ENCODE data around the gene FAM234A. TPM values are rescaled to one million over a fixed set of nuclear protein-coding genes. Genes with fewer than 3 reads are reported as not detected.

FAM234A gene
- total and polyA plus RNA-seq, 4 donors: 24.1 to 39.7 (median 27.8) TPM

DNA sequence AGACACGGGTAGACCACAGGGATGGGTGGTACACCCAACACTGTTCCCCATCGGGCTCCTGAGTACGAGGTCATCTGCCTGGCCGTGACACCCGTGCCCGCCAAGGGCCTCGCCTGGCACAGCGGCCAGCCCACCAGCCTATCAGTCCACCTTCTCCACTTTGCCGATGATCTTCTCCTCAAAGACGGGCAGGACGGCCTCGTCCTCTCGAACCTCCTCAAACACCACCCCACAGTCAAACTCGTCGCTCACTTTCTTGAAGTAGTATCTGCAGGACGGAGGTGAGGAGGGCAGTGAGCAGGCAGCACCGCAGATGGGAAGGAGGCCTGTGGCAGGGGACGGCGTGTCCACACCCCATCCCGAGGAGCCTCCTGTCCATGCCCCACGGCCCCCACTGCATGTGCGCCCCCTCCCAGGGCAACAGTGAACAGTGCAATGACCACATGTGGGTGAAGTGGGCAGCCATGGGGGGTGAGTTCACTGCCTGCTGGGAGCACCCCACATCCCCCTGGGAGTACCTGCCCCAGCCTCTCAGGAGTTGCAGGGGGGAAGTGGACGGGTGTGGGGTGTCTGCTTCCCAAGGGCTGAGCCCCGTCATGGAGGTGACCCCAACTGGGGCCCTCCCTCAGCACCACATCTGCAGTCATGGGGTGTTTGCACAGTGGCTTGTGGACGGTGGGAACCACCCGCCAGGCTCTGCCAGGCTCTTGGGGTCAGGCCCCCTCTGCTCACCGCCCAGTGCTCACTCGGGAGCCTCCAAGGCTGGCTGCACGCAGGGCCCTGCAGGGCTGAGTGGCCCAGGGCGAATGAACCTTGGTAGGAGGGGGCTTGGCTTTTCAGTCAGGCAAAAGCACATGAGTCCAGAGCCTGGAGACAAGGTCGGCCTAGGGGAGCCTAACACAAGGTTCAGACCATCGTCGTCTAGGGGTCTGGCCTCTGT lies 53.6 kb downstream of the FAM234A start:
- Histone ChIP-seq H3K36me3 (ENCODE audit: control insufficient read depth in 4 of 4, insufficient read depth in 3 of 4, low read depth in 1 of 4, low read length in 3 of 4) (peaks cover 0 to 46% (median 9%) of the 10 kb centered on the region in 4 donors), H3K9me3 (ENCODE audit: control insufficient read depth in 4 of 4, low read length in 3 of 4) (no peaks in the 10 kb centered on the region), H3K4me1 (ENCODE audit: control insufficient read depth in 4 of 4, insufficient read depth in 4 of 4, low read length in 3 of 4) (no peaks in the 10 kb centered on the region), H3K27ac (ENCODE audit: low read depth in 1 of 2, low read length in 2 of 2) (no peak overlapping the region), H3K4me3 (ENCODE audit: low read depth in 1 of 3, low read length in 3 of 3) (no peak overlapping the region), H3K27me3 (ENCODE audit: control insufficient read depth in 4 of 4, insufficient read depth in 4 of 4, low read length in 3 of 4) (no peaks in the 10 kb centered on the region), H3K9ac (ENCODE audit: low read depth in 1 of 2, low read length in 2 of 2) (no peak overlapping the region)
- WGBS: 97% methylated on average over 33 of the region's 33 CpGs
- TF ChIP-seq TAF1 (conservative IDR thresholded peaks at IDR 0.05) (no peak), HNF4G (IDR thresholded peaks at IDR 0.05) (no peak), JUND (IDR thresholded peaks at IDR 0.05) (no peak), SP1 (IDR thresholded peaks at IDR 0.05) (no peak), RAD21 (IDR thresholded peaks at IDR 0.05) (no peak), FOXA2 (IDR thresholded peaks at IDR 0.05) (no peak), RXRA (IDR thresholded peaks at IDR 0.05) (no peak), FOXA1 (IDR thresholded peaks at IDR 0.05) (no peak), NR2F2 (IDR thresholded peaks at IDR 0.05) (no peak)
- TF ChIP-seq, protein P1, sequence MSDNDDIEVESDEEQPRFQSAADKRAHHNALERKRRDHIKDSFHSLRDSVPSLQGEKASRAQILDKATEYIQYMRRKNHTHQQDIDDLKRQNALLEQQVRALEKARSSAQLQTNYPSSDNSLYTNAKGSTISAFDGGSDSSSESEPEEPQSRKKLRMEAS (IDR thresholded peaks at IDR 0.05): no peak
- TF ChIP-seq, protein P2, sequence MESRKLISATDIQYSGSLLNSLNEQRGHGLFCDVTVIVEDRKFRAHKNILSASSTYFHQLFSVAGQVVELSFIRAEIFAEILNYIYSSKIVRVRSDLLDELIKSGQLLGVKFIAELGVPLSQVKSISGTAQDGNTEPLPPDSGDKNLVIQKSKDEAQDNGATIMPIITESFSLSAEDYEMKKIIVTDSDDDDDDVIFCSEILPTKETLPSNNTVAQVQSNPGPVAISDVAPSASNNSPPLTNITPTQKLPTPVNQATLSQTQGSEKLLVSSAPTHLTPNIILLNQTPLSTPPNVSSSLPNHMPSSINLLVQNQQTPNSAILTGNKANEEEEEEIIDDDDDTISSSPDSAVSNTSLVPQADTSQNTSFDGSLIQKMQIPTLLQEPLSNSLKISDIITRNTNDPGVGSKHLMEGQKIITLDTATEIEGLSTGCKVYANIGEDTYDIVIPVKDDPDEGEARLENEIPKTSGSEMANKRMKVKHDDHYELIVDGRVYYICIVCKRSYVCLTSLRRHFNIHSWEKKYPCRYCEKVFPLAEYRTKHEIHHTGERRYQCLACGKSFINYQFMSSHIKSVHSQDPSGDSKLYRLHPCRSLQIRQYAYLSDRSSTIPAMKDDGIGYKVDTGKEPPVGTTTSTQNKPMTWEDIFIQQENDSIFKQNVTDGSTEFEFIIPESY (IDR thresholded peaks at IDR 0.05): no peak
- TF ChIP-seq, protein P3, sequence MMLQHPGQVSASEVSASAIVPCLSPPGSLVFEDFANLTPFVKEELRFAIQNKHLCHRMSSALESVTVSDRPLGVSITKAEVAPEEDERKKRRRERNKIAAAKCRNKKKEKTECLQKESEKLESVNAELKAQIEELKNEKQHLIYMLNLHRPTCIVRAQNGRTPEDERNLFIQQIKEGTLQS (IDR thresholded peaks at IDR 0.05): no peak
- TF ChIP-seq, protein P4, sequence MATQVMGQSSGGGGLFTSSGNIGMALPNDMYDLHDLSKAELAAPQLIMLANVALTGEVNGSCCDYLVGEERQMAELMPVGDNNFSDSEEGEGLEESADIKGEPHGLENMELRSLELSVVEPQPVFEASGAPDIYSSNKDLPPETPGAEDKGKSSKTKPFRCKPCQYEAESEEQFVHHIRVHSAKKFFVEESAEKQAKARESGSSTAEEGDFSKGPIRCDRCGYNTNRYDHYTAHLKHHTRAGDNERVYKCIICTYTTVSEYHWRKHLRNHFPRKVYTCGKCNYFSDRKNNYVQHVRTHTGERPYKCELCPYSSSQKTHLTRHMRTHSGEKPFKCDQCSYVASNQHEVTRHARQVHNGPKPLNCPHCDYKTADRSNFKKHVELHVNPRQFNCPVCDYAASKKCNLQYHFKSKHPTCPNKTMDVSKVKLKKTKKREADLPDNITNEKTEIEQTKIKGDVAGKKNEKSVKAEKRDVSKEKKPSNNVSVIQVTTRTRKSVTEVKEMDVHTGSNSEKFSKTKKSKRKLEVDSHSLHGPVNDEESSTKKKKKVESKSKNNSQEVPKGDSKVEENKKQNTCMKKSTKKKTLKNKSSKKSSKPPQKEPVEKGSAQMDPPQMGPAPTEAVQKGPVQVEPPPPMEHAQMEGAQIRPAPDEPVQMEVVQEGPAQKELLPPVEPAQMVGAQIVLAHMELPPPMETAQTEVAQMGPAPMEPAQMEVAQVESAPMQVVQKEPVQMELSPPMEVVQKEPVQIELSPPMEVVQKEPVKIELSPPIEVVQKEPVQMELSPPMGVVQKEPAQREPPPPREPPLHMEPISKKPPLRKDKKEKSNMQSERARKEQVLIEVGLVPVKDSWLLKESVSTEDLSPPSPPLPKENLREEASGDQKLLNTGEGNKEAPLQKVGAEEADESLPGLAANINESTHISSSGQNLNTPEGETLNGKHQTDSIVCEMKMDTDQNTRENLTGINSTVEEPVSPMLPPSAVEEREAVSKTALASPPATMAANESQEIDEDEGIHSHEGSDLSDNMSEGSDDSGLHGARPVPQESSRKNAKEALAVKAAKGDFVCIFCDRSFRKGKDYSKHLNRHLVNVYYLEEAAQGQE (IDR thresholded peaks at IDR 0.05): no peak
- TF ChIP-seq, protein P5, sequence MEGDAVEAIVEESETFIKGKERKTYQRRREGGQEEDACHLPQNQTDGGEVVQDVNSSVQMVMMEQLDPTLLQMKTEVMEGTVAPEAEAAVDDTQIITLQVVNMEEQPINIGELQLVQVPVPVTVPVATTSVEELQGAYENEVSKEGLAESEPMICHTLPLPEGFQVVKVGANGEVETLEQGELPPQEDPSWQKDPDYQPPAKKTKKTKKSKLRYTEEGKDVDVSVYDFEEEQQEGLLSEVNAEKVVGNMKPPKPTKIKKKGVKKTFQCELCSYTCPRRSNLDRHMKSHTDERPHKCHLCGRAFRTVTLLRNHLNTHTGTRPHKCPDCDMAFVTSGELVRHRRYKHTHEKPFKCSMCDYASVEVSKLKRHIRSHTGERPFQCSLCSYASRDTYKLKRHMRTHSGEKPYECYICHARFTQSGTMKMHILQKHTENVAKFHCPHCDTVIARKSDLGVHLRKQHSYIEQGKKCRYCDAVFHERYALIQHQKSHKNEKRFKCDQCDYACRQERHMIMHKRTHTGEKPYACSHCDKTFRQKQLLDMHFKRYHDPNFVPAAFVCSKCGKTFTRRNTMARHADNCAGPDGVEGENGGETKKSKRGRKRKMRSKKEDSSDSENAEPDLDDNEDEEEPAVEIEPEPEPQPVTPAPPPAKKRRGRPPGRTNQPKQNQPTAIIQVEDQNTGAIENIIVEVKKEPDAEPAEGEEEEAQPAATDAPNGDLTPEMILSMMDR (IDR thresholded peaks at IDR 0.05; ENCODE audit: low read depth, low read length, missing input control): no peak
- DNase-seq (ENCODE audit: low spot score): no peak

Measured in liver (tissue), 9 donors.